HG02678 (cell line): ENCODE measurements around the gene CLEC9A.

ENCODE experiments used
- ATAC-seq: cut with Tn5 transposase; IDR thresholded peaks from one replicate; pipeline ENCODE4 v1.9.1; 2021; ENCODE audit warnings: mild to moderate bottlenecking, moderate library complexity; ENCODE audit not compliant: unreplicated experiment

The CLEC9A gene

DNA sequence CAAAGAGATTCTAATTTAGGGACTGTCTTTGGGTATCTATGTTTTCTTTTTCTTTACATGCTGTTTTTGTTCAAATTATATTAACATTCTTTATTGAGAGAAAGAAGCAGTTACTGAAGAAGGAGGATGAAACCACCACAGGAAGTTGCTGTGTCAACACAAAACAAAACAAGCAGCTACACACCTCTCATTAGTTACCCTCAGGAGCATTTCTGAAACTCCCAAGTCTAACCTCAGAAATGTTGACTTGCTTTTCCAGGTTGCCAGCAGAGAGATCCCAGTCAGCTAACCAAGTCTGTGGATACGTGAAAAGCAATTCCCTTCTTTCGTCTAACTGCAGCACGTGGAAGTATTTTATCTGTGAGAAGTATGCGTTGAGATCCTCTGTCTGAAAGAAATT is 34.8 kb downstream of the CLEC9A start:
- ATAC-seq = no peak

DNA sequence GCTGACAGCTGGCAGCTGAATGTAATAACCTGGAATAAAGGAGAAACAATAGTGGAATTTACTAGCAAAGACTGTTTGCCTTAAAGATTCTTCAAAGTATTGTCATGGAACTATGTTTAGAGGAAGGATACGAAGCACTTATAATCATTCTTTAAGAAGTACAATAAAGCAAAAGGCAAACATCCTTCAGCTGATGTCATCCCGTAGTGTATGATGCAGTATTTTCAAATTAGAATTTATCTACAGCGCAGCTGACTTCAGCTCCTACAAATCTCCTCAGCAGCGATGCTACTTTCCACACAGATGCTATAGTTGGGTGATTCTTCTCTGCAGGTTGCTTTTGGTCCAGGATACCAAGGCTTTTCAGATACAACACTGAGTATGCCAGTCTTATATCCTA is 36.8 kb downstream of the CLEC9A start:
- ATAC-seq = no peak

DNA sequence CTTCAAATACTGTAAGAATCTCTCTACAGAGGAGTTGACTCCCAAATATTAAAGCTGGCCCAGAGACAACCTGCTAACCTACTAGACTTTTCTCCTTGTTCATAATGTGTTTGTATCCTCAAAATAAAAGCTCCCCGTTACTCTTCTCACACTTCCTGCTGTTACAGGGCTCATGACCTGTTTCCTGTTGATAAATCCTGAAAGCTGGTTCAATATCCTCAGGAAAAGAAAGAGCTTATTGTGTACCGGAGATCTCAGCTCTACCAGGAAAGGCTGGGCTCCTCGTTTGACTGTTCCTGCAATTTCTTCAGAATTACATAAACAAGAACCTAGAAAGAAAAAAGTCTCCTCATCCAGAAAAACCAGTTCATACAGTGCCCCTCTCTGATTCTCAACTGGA is 37.5 kb downstream of the CLEC9A start:
- ATAC-seq = no peak

DNA sequence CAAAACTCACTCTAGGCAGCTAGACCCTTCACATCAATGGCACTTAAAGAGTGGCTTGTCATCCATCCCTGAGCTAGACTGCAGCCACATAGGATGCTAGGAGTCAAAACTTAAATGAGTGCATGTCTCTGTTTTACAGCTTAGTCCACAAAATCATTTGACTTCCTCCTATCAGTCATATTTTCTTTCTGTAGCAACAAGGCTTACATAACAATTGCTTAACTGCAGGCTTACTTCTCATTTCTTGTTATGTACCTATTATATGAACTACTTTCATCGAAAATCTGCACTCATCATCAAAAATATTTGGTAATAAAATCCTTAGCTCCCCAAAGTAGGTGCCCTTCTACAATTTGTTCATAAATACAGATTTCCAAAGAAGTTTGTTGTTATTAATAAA is 38.2 kb downstream of the CLEC9A start:
- no peak for ATAC-seq

DNA sequence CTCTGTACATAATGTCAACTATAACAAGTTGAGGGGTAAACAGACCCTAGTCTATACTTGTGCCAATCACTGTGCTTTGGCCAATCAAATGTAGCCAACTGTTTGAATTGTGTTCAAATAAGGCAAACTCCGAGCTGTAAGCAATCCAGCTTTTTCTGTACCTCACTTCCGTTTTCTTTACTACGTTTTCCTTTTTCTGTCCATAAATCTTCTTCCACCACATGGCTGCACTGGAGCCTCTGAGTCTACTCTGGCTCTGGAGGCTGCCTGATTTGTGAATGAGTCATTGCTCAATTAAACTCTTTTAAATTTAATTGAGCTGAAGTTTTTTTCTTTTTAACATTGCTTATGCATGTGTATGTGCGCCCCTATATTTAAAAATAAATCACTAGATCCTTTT is 38.6 kb downstream of the CLEC9A start:
- no peak for ATAC-seq

DNA sequence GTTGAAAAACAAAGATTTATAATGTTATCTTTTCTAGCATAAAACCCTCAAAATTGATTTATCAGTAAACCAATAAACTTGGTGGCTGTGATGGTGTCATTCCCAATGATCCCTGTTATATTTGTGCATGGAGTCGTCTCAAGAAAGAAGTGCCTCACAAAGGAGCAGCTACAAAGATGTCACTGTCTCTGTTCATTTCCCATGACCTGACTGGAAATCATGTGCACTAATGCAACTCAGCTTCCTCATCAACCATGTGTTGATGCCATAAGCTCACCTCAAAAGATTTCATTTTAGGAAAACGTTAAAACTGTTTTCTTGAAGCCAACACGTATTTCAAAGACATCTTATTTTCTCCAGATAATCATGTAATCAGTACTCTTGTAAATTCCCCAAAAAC is 39.5 kb downstream of the CLEC9A start:
- no peak for ATAC-seq

DNA sequence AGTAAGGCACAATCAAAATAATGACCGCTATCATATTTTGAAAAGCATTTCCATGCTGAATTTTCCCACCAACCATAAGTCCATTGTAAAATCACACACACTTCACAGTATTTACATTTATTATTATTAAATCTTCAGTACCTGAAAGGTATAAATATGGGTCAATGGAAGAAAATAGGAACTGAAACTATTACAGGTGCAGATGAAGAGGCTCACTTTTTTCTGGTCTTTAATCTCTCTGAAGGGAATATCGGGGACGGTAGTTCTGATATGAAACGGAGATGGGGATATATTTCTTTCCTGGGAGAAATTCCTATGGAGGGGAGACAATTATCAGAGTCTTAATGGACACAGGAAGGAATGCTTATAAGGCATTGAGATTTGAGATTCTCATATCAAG is 39.9 kb downstream of the CLEC9A start:
- ATAC-seq = no peak

DNA sequence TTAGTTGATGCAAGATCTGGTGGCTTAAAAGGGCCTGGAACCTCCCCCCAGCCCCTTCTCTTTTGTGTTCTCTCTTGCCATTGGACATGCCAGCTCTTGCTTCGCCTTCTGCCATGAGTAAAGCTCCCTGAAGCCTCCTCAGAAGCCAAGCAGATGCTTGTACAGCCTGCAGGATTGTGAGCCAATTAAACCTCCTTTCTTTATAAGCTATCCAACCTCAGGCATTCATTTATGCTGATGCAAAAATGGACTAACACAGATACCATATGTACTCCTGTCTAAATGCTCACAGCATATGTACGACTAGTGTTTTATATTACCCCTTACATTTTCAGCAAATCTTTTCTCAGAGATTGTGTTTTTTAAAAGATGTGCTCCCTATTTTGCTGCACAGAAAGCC is 41.6 kb downstream of the CLEC9A start:
- no peak for ATAC-seq

DNA sequence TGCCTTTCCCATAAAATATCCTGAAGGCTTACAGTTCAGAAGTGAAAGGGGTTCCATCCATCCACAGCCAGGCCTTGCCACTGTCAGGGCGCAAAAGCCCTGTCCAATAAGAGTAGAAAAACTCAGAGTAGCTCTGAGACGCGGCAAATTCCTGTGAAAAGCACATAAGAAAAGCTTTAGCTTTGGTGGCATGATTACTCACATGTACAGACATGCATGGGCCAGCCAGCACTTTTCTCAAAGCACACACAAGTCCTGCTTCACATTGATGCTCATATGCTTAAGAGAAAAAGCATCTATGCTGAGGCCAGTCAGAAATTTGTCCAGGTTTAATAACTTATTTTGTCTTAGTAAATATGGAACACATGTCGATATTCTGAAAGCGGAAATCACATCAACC is 42.8 kb downstream of the CLEC9A start:
- ATAC-seq = no peak

DNA sequence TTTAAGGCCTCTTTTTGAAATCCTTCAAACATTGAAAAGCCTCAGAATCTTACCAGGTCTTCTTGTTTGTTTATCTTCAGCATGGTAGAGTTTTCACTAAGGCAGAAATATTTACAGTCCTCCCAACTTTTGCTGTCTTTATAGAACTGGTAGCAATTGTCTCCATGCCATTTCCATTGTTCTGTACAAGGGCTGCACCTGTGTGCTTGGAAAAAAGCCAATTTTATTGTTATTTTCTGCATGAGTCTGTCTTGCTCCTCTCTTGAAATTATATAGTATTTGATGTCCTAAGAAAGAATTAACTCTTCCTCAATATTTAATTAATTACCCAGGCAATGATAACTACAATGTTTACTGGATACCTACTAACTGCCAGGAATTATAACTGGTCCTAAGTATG is 45.0 kb downstream of the CLEC9A start:
- ATAC-seq = no peak

DNA sequence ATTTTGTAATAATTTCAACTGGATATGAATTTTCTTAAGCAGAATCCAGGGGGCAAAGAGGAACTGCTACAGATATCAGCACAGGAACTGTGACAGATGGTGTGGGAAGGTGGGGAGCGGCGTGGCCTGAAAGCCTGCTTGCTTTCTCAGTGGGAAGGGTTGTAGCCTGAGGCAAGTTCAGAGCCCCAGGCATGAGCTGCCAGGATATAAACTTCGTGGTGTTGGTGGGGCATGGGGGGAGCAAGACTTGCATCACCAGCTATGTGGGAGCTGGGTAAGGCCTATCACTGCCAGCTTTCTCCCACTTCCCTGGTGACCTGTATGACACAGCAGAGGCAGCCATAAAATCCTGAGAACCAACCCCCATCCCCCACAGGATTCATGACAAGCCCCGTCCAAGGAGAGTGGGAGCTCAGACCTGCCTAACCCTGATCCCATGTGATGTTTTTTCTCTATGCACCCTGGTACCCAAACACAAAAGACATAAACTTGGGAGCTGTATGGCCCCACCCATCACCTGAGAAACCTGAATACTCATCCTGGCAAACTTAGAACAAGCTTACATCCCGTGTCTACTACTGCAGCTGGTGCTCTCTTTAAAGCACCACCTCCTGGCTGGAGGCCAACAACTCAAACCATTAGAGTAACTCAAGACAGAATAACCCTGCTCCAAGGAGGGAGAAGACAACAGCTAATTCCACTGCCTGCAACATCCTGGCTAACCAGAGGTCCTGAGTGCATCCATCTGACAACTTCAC is 51.8 kb downstream of the CLEC9A start:
- ATAC-seq = no peak

DNA sequence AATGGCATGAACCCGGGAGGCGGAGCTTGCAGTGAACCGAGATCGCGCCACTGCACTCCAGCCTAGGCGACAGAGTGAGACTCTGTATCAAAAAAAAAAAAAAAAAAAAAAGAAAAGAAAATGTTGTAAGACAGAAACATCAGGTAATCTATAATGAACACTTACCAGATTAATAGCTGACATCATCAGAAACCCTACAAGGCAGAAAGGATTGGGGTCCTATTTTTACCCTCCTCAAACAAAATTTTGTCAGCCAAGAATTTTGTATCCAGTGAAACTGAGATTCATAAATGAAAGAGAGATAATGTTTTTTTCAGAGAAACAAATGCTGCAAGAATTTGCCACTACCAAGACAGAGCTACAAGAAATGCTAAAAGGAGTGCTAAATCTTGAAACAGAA is 54.3 kb downstream of the CLEC9A start:
- ATAC-seq = no peak

DNA sequence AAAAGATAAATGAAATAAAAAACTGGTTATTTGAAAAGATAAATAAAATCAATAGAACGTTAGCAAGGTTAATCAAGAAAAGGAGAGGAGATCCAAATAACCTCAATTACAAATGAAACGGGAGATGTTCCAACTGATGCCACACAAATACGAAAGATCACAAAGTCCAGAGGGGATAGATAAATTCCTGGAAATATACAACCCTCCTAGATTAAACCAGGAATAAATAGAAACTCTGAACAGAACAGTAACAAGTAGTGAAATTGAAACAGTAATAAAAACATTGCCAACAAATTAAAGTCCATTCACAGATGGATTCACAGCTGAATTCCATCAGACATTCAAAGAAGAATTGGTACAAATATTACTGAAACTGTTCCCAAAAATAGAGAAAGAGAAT is 55.9 kb downstream of the CLEC9A start:
- ATAC-seq = no peak

DNA sequence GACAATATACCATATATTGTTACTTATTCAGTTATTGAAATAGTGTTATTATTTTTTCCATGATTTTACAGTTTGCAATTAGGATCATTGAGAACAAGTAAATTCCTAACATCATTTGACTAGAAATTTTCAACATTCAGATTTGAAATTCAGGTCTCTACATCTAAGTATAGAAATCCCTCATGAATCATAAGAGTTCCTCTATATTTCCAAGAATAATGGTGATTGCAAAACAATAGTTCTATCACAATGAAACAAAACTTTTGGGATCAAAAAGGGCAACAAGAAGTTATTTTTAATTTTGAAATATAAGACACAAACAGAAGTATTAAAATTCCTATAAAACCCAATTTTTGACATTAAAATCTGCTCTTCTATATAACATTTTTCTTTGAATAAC is 57.5 kb downstream of the CLEC9A start:
- no peak for ATAC-seq

DNA sequence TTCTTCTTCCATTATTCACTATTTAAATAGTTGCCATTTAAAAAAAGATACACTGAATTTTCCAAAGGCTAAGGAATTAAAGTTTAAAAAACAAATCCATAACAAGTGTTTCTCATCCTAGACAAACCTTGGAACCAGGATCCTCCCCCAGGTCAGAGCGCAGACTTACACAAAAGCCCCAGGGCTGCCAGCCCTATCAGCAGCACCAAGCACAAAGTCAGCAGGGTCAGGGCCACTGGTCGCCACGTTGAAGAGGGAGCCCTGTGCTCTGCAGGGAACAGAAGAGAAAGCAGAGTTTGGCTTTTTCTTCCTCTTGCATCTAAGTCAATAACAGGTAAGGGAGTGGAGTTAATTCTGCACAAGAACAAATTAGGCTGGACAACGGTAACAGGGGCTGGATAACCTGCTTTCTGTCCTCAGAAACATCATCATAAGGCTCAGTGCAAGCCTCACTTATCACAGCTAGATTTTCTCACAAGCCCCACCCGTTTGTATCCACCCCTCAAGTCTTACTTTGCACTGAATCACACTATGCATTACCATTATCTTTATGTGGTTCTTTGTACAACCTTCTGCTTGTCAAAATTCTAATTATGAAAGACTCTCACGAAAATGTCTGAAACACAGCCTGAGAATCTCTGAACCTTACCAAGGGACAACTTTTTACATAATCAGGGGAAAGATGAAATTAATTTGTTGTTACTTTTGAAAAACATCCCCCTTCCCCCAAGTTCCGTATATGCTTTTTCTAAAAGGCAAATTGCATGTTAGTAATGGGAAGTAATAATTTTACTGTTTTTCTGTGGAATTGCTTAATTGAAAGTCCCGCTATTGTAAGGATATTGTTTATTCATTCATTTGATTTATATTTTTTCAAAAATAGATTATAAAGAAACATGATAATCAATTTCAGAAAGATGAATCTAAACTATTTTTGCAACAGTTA is 58.7 kb downstream of the CLEC9A start:
- no peak for ATAC-seq

DNA sequence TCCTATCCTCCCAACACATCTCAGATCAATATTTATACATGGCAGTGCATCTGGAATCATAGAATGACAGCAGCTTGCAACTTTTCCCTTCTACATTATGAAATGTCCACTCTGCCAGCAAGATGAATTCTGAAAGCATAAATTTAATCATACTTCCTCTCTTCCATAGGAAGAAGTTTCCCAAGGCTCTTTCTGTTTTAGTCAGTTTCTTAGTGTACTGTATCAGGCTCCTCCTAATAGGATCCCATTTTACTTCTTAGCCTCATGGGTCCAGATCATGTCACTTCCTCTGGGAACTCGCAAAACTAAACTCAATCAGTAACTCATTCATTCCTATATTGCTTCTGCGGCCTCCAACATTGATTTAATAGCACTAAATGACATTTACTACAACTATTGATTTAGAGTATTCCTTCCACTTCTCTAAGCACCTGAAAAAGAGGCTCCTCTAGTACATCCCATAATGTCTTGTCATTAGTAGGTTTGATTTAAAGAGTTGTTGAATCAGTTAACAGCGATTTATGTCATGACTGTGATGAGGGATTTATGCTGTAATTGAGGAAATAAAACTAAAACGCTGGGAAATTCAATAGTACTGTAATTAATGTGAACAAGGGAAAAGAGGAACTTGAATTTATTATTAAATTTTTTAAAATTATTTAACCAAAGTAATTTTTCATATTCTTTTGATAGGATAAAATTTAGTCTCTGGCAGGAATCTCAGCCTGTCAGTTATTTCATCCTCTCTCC is 64.3 kb downstream of the CLEC9A start:
- no peak for ATAC-seq

DNA sequence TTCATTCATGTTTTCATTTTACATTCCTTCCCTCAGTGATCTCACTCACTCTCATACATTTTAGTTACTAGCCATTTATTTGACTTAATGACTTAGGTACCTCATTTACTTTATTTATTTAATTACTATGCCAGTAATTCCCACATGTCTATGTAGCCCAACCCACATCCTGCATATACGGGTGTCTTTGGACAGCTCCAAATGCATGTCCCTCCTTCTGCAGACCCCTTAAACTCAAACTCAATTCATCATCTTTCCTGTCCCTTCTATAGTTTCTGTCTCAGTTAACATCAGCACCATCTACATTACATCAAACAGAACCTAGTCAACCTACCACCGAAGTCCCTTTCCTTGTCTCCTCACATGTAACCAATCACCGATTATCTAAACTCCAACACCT is 65.5 kb downstream of the CLEC9A start:
- no peak for ATAC-seq

DNA sequence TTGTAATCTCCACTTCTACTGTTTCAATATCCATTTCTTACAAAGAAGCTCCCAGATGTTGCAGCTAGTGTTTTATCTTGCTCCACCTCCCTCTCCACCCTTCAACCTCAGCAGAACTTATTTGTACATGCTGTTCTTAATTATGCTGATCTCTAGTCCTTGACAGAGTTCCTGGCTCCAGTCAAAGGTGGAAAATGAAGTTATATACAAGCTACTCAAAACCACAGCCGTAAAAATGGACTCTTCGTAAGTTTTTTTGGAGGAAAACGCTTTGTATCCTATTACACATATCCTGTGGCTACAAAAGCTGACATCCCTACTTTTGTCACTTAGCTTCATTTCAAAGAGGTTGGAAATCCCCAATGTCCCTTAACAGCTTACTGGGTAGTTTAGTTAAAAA is 67.0 kb downstream of the CLEC9A start:
- no peak for ATAC-seq

DNA sequence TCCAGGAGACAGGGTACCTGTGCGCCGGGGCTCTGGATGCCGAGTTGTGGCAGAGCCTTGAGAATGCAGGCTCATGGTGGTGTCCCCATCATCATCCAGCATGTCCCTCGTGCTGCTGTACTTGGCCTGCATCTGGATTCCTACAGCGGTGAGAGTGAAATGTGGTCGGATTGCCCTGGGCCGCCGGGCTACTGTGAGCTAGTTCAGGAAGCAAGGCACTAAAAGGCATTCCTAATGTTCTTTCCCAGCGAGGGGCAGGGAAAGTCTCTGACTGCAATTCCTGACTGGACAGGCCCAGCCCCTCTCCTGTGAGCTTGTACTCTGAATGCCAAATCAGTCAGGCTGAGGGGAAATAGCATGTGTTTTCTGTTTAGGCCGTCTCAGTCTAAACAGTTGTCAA is 68.3 kb downstream of the CLEC9A start, which contains the start of gene CLEC1A:
Gene CLEC1A, minus strand, starts transcription at position 195 of the 400 bp plus-strand sequence. Its CDS starts 63 bp downstream, at position 132.
- no peak for ATAC-seq

DNA sequence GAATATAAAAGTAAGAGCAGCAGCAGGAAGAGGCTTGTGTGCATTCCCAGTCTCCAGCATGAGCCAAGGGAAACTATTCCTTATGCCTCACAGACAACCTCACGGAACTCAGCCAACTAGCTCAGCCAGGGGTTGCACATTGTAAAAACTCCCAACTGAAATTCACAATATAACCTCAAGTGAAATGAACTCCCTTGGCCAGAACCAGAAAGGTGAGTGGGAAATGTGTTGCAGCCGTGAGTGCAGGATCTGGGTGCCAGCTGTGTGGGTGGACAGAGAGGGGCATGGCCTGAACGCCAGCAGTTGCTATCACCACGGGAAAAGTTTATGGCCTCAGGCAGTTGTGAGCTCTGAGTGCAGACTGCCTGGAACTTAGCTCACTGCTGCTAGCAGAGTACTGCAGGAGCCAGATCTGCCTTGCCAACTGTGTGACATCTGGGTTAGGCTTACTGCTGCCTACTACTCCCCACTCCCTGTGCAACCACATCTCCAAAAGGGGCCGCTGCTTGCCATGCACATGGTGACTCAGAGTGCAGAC is 70.6 kb downstream of the CLEC9A start:
- no peak for ATAC-seq

DNA sequence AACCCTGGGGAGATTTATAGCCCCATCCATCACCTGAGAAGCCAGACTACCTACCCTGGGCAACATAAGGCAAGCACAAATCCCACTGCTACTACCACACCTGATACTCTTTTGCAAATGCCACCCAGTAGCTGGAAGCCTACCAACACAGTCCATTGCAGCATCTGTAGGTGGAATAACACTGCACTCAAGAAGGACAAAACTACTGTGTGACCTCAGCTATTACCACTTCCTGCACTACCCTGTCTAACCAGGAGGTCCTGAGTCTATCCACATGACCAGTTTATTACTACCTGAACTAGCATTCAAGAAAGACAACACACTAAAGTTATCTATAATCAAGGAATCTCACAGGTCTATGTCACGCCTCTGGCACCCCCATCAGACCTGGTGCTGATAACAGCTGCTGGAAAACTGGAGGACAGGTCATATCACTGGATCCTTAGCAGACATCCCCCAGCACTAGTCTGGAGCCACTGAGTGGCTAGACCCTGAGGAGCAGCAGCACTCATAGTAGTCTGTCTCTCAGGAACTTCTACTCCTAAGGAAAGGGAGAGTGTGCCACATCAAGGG is 71.3 kb downstream of the CLEC9A start:
- ATAC-seq = no peak
